Spinal cord (tissue), 10 donors: ENCODE data around the gene FAM131B. TPM values are rescaled to one million over a fixed set of nuclear protein-coding genes. Genes with fewer than 3 reads are reported as not detected.
A peak's percentile ranks its signal among the peaks of the same experiment; 100 is the strongest.

Source experiments
- DNase-seq, 6 donors: peaks; one replicate each; pipeline versions ENCODE4 v3.0.0 to v3.0.0-alpha.2; 2013 to 2015; ENCODE audit warnings: low spot score in 6 of 6, low read depth in 4 of 6
- H3K27ac ChIP-seq: one replicate; pipeline ENCODE4 v1.5.1; 2013; ENCODE audit warnings: low read depth, low read length, control low read depth
- H3K27me3 ChIP-seq: one replicate; pipeline ENCODE4 v1.6.1; 2013; ENCODE audit warnings: low read length; ENCODE audit not compliant: control insufficient read depth, insufficient read depth
- H3K36me3 ChIP-seq: one replicate; pipeline ENCODE4 v1.6.1; 2013; ENCODE audit warnings: low read length; ENCODE audit not compliant: control insufficient read depth, insufficient read depth
- H3K4me1 ChIP-seq: one replicate; pipeline ENCODE4 v1.6.1; 2013; ENCODE audit warnings: low read length; ENCODE audit not compliant: control insufficient read depth, insufficient read depth
- H3K4me3 ChIP-seq: one replicate; pipeline ENCODE4 v1.5.1; 2013; ENCODE audit warnings: low read depth, low read length, control low read depth
- H3K9me3 ChIP-seq: one replicate; pipeline ENCODE4 v1.6.1; 2013; ENCODE audit warnings: low read length; ENCODE audit not compliant: control insufficient read depth, insufficient read depth
- WGBS: methylation state at CpG from one replicate; pipeline ENCODE4 v1.1.5; 2013; ENCODE audit warnings: missing lambda C conversion rate; ENCODE audit not compliant: insufficient coverage; 5-methylcytosine and 5-hydroxymethylcytosine counted together
- polyA plus RNA-seq, 2 donors: library from polyadenylated mRNA; unstranded; fragments of 120-200 nt; gene quantifications; one replicate each; pipeline ENCODE4 v1.2.1, GENCODE V29; 2013; ENCODE audit not compliant: insufficient read length in 2 of 2
- small RNA-seq: library from RNA; depleted of rRNA; stranded (forward); fragments of <200 nt; gene quantifications from one replicate; pipeline ENCODE3, GENCODE V24; 2014; ENCODE audit warnings: low replicate concordance
- total RNA-seq, 2 donors: library from RNA; depleted of rRNA in 1 of 2; stranded (reverse); fragments of 120-200 nt in 1 of 2; fragments of >200 nt in 1 of 2; gene quantifications; one replicate each; pipeline versions ENCODE4 v1.2.3 to v1.2.4, GENCODE V29; 2013 to 2014
- donor health status: healthy.

Gene FAM131B
- total and polyA plus RNA-seq, 4 donors: 26.7 to 112 (median 80.5) TPM

DNA sequence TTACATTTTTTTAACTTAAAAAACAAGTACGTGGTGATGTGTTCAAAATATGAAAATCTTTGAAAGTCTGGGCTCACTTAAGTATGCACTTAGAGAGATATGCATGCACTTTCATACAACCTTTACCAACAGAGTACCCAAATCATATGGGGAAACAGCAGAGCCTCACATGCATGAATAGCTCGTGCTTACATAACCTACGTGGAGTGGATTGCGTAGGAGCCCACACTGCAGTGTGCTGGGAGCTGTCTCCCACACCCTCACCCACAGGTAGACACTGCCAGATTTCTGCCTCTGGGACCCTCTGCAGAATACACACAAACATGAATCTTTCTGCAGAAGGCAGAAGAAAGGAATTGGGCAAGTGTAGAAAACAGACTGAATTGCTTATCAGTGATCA lies 46.0 kb downstream of the FAM131B start:
- DNase-seq: no peak
- Histone ChIP-seq H3K27ac (no peak overlapping the region), H3K4me3 (no peak overlapping the region), H3K9me3 (no peaks in the 10 kb centered on the region), H3K4me1 (no peaks in the 10 kb centered on the region), H3K36me3 (peaks cover 4% of the 10 kb centered on the region), H3K27me3 (no peaks in the 10 kb centered on the region)
- WGBS: 95% methylated on average over 4 of the region's 4 CpGs

- DNase-seq: no peak
- Histone ChIP-seq H3K4me1 (no peaks in the 10 kb centered on the region), H3K4me3 (no peak within 1 kb of the TSS), H3K9me3 (no peaks in the 10 kb centered on the region), H3K27me3 (no peaks in the 10 kb centered on the region), H3K36me3 (peaks cover 4% of the 10 kb centered on the region), H3K27ac (no peak within 1 kb of the TSS)
- WGBS: 78% methylated on average over 4 of the region's 5 CpGs
These were observed 46.7 kb downstream of the FAM131B start, which contains the start of gene CLCN1 for GRCh38 chr7:143315776-143316175. Gene CLCN1, plus strand, starts transcription at chr7:143316111. Its CDS starts 102 bp downstream, at chr7:143316213.

DNA sequence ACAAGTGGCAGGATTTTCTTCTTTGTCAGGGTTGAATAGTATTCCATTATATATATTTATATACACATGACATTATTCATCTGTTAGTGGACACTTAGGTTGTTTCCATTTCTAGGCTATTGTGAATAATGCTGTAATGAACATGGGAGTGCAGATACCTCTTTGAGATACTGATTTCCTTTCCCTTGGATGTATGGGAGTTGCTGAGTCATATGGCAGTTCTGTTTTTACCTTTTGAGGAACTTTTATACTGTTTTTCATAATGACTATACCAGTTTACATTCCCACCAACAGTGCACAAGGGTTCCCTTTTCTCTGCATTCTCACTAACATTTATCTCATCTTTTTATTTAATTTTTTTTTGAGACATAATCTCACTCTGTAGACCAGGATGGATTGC lies 48.4 kb downstream of the FAM131B start:
- no peak overlapping the region for H3K4me3 ChIP-seq

DNA sequence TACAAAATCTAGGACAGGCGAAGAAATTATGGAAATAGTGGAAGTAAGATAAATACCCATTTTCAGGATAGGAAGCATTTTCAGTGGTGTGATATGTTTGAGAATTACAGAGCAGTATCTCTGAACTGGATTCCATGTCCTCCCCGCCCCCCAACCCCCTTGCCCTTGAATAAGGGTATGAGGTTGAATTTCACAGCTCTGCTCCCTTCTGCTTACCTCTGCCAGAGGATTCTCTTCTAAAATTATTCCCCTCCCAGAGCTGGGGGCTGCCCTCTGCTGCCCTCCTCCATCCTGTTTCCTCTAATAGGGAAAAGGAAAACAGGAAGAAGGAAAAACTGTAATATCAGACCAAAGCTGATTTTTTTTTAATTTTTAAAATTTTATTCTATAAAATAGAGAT lies 53.9 kb downstream of the FAM131B start:
- H3K4me1 ChIP-seq: no peaks in the 10 kb centered on the region
- H3K4me3 ChIP-seq: no peak overlapping the region
- no peaks in the 10 kb centered on the region for H3K27me3 ChIP-seq
- H3K27ac ChIP-seq: no peak overlapping the region
- no peak for DNase-seq
- H3K9me3 ChIP-seq: no peaks in the 10 kb centered on the region
- WGBS: 78% methylated on average over 1 of the region's 2 CpGs
- peaks cover 41% of the 10 kb centered on the region for H3K36me3 ChIP-seq

More for the DNA sequence above, 48.4 kb downstream of the FAM131B start:
- DNase-seq: no peak
- Histone ChIP-seq H3K36me3 (peaks cover 6% of the 10 kb centered on the region), H3K27me3 (no peaks in the 10 kb centered on the region), H3K4me1 (no peaks in the 10 kb centered on the region), H3K27ac (no peak overlapping the region), H3K9me3 (no peaks in the 10 kb centered on the region)

- peak in 2 of 6 donors; percentile 50 to 53 for DNase-seq
- Histone ChIP-seq H3K27me3 (no peaks in the 10 kb centered on the region), H3K27ac (no peak overlapping the region), H3K9me3 (no peaks in the 10 kb centered on the region), H3K4me1 (no peaks in the 10 kb centered on the region), H3K36me3 (peaks cover 43% of the 10 kb centered on the region), H3K4me3 (no peak overlapping the region)
- WGBS: 69% methylated on average over 9 of the region's 10 CpGs
These were observed 57.0 kb downstream of the FAM131B start for GRCh38 chr7:143305423-143306070.

DNA sequence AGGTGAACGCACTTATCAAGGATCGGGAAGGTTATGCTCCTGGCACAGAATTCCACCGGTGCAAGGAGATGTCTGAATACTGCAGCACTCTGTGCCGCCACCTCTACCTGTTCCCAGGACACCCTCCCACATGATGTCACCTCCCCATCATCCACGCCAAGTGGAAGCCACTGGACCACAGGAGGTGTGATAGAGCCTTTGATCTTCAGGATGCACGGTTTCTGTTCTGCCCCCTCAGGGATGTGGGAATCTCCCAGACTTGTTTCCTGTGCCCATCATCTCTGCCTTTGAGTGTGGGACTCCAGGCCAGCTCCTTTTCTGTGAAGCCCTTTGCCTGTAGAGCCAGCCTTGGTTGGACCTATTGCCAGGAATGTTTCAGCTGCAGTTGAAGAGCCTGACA lies 57.6 kb downstream of the FAM131B start:
- H3K36me3 ChIP-seq: peaks cover 48% of the 10 kb centered on the region
- WGBS: 94% methylated on average over 6 of the region's 6 CpGs
- no peak overlapping the region for H3K4me3 ChIP-seq
- H3K27me3 ChIP-seq: no peaks in the 10 kb centered on the region
- H3K4me1 ChIP-seq: no peaks in the 10 kb centered on the region
- no peak for DNase-seq
- no peak overlapping the region for H3K27ac ChIP-seq
- no peaks in the 10 kb centered on the region for H3K9me3 ChIP-seq

DNA sequence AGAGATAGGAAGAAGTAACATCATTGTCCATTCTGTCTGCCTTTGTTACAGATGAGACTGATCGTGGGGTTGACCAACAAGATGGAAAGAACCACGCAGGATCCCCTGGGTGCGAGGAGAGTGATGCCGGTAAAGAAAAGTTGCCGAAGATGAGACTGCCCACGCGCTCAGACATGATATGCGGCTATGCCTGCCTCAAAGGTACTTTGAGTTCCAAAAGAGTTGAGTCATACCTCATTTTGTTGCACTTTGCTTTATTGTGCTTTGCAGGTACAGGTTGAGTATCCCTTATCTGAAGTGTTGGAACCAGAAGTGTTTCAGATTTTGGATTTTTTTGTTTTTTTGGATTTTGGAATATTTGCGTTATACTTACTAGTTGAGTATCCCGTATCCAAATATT lies 58.8 kb downstream of the FAM131B start:
- no peaks in the 10 kb centered on the region for H3K9me3 ChIP-seq
- no peak for DNase-seq
- no peak overlapping the region for H3K4me3 ChIP-seq
- H3K27me3 ChIP-seq: no peaks in the 10 kb centered on the region
- H3K27ac ChIP-seq: no peak overlapping the region
- no peaks in the 10 kb centered on the region for H3K4me1 ChIP-seq
- 95% methylated on average over 8 of the region's 10 CpGs for WGBS
- peaks cover 46% of the 10 kb centered on the region for H3K36me3 ChIP-seq

Small RNAs within 50 kb of the gene (small RNA-seq; reads per million reads assigned to genes)
- 0.18 reads per million for gene MIR6892

Other genes starting within 250 kb of the FAM131B start
- gene PIP, start 230.6 kb downstream of the FAM131B start, total RNA-seq: not detected
- gene PIP, start 230.6 kb downstream of the FAM131B start, polyA plus RNA-seq: not detected
- gene TAS2R39, start 179.3 kb downstream of the FAM131B start, total RNA-seq: not detected
- gene TAS2R39, start 179.3 kb downstream of the FAM131B start, polyA plus RNA-seq: not detected
- gene TAS2R40, start 140.7 kb downstream of the FAM131B start, total RNA-seq: not detected
- not detected for gene TAS2R40, start 140.7 kb downstream of the FAM131B start, polyA plus RNA-seq
- gene GSTK1, start 99.3 kb downstream of the FAM131B start, total RNA-seq: 100 to 1,000 TPM in 1 of 2 donors, 10 to 100 TPM in 1; 58.2 to 131 TPM
- gene GSTK1, start 99.3 kb downstream of the FAM131B start, polyA plus RNA-seq: 10 to 100 TPM; 84.6 to 91.7 TPM
- gene TMEM139, start 77.8 kb downstream of the FAM131B start, total RNA-seq: 1 to 10 TPM in 1 of 2 donors, under 1 TPM in 1; 0.59 to 2.2 TPM
- gene TMEM139, start 77.8 kb downstream of the FAM131B start, polyA plus RNA-seq: 1 to 10 TPM; 1.3 to 2.2 TPM
- gene CASP2, start 74.4 kb downstream of the FAM131B start, total RNA-seq: 10 to 100 TPM; 14.2 to 17.6 TPM
- gene CASP2, start 74.4 kb downstream of the FAM131B start, polyA plus RNA-seq: 10 to 100 TPM; 21.9 to 28.5 TPM
- under 1 TPM in 1 of 2 donors, not detected in 1; 0.28 TPM for gene CLCN1, start 46.6 kb downstream of the FAM131B start, total RNA-seq
- gene CLCN1, start 46.6 kb downstream of the FAM131B start, polyA plus RNA-seq: under 1 TPM; 0.06 to 0.68 TPM
- 10 to 100 TPM; 18.3 to 37.2 TPM for gene ZYX, start 18.6 kb upstream of the FAM131B start, total RNA-seq
- gene ZYX, start 18.6 kb upstream of the FAM131B start, polyA plus RNA-seq: 100 to 1,000 TPM; 159 to 169 TPM
- under 1 TPM; 0.89 to 0.94 TPM for gene EPHA1, start 46.1 kb upstream of the FAM131B start, total RNA-seq
- gene EPHA1, start 46.1 kb upstream of the FAM131B start, polyA plus RNA-seq: 1 to 10 TPM; 3.6 to 6.6 TPM
- gene TAS2R60, start 80.7 kb upstream of the FAM131B start, total RNA-seq: not detected
- gene TAS2R60, start 80.7 kb upstream of the FAM131B start, polyA plus RNA-seq: not detected
- not detected for gene TAS2R41, start 115.2 kb upstream of the FAM131B start, total RNA-seq
- gene TAS2R41, start 115.2 kb upstream of the FAM131B start, polyA plus RNA-seq: not detected
- under 1 TPM; 0.50 TPM for gene CTAGE15, start 209.1 kb upstream of the FAM131B start, total RNA-seq
- gene CTAGE15, start 209.1 kb upstream of the FAM131B start, polyA plus RNA-seq: under 1 TPM in 1 of 2 donors, not detected in 1; 0.19 TPM